ENCODE measurements around the gene ARPC2. TPM values are rescaled to one million over a fixed set of nuclear protein-coding genes. Genes with fewer than 3 reads are reported as not detected.

The ARPC2 gene
- total RNA-seq, 1 donor from 2014 or later: 135 TPM

GRCh38 chr2:218273908-218274249 lies 56.9 kb downstream of the ARPC2 start:
- peaks cover 79% of the 10 kb centered on the region for H3K4me1 ChIP-seq
- H3K27me3 ChIP-seq (ENCODE audit: low read depth): no peaks in the 10 kb centered on the region
- H3K36me3 ChIP-seq: peaks cover 58% of the 10 kb centered on the region
- DNase-seq: no peak
- no peaks in the 10 kb centered on the region for H3K9me3 ChIP-seq (replicated peaks)
- no peak overlapping the region for H3K4me3 ChIP-seq
- no peak for TF ChIP-seq CTCF (IDR thresholded peaks at IDR 0.05; ENCODE audit: borderline replicate concordance)
- H3K27ac ChIP-seq (replicated peaks): peak overlapping the region; percentile 88
- intact Hi-C loops (cut with micrococcal nuclease): no loop called here

GRCh38 chr2:218274586-218274985 lies 57.6 kb downstream of the ARPC2 start:
- Histone ChIP-seq H3K9me3 (replicated peaks) (no peaks in the 10 kb centered on the region), H3K36me3 (peaks cover 65% of the 10 kb centered on the region), H3K4me3 (no peak overlapping the region), H3K27me3 (ENCODE audit: low read depth) (no peaks in the 10 kb centered on the region), H3K4me1 (peaks cover 72% of the 10 kb centered on the region), H3K27ac (replicated peaks) (peak overlapping the region; percentile 88)
- DNase-seq: no peak
- intact Hi-C loops (cut with micrococcal nuclease): no loop called here
- TF ChIP-seq CTCF (IDR thresholded peaks at IDR 0.05; ENCODE audit: borderline replicate concordance): no peak

- intact Hi-C loops (cut with micrococcal nuclease): no loop called here
- Histone ChIP-seq H3K4me3 (no peak overlapping the region), H3K4me1 (peaks cover 67% of the 10 kb centered on the region), H3K27me3 (ENCODE audit: low read depth) (no peaks in the 10 kb centered on the region), H3K27ac (replicated peaks) (peak overlapping the region; percentile 88), H3K36me3 (peaks cover 73% of the 10 kb centered on the region), H3K9me3 (replicated peaks) (no peaks in the 10 kb centered on the region)
- no peak for DNase-seq
- no peak for TF ChIP-seq CTCF (IDR thresholded peaks at IDR 0.05; ENCODE audit: borderline replicate concordance)
These were observed 58.5 kb downstream of the ARPC2 start for GRCh38 chr2:218275371-218276072.

- peaks cover 90% of the 10 kb centered on the region for H3K36me3 ChIP-seq
- peak overlapping the region; percentile 27 for H3K27ac ChIP-seq (replicated peaks)
- TF ChIP-seq CTCF (IDR thresholded peaks at IDR 0.05; ENCODE audit: borderline replicate concordance): no peak
- no peak overlapping the region for H3K4me3 ChIP-seq
- no peak for DNase-seq
- peaks cover 66% of the 10 kb centered on the region for H3K4me1 ChIP-seq
- no peaks in the 10 kb centered on the region for H3K9me3 ChIP-seq (replicated peaks)
- intact Hi-C loops (cut with micrococcal nuclease): no loop called here
- H3K27me3 ChIP-seq (ENCODE audit: low read depth): no peaks in the 10 kb centered on the region
These were observed 60.2 kb downstream of the ARPC2 start for GRCh38 chr2:218276986-218277755.

GRCh38 chr2:218277921-218278320 lies 60.9 kb downstream of the ARPC2 start:
- Histone ChIP-seq H3K27me3 (ENCODE audit: low read depth) (no peaks in the 10 kb centered on the region), H3K9me3 (replicated peaks) (no peaks in the 10 kb centered on the region), H3K4me3 (no peak overlapping the region), H3K4me1 (peaks cover 66% of the 10 kb centered on the region), H3K27ac (replicated peaks) (no peak overlapping the region), H3K36me3 (peaks cover 96% of the 10 kb centered on the region)
- intact Hi-C loops (cut with micrococcal nuclease): no loop called here
- TF ChIP-seq CTCF (IDR thresholded peaks at IDR 0.05; ENCODE audit: borderline replicate concordance): no peak
- no peak for DNase-seq
